ENCODE measurements around the gene CCDC120. TPM values are rescaled to one million over a fixed set of nuclear protein-coding genes. Genes with fewer than 3 reads are reported as not detected.

The CCDC120 gene
- total RNA-seq, 1 experiment from 2014 or later = 23.9 TPM

DNA sequence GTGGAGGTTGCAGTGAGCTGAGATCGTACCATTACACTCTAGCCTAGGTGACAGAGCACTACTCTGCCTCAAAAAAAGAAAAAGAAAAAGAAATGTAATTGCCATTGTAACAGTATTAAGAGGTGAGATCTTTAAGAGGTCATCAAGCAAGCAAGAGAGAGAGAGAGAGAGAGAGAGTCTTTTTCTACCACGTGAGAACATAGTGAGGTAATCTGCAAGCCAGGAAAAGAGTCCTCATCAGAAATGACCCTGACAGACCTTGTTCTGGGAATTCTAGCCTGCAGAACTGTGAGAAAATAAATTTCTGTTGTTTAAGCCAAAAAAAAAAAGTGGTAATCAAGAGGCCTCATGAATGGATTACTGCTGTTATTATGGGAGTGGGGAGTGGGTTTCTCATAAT, 49.8 kb downstream of the CCDC120 start:
- no peaks in the 10 kb centered on the region for H3K9me3 ChIP-seq (ENCODE audit: insufficient read depth, low read depth)
- TF ChIP-seq EZH2 (IDR thresholded peaks at IDR 0.05; ENCODE audit: low read depth) = no peak
- TF ChIP-seq, protein P1, sequence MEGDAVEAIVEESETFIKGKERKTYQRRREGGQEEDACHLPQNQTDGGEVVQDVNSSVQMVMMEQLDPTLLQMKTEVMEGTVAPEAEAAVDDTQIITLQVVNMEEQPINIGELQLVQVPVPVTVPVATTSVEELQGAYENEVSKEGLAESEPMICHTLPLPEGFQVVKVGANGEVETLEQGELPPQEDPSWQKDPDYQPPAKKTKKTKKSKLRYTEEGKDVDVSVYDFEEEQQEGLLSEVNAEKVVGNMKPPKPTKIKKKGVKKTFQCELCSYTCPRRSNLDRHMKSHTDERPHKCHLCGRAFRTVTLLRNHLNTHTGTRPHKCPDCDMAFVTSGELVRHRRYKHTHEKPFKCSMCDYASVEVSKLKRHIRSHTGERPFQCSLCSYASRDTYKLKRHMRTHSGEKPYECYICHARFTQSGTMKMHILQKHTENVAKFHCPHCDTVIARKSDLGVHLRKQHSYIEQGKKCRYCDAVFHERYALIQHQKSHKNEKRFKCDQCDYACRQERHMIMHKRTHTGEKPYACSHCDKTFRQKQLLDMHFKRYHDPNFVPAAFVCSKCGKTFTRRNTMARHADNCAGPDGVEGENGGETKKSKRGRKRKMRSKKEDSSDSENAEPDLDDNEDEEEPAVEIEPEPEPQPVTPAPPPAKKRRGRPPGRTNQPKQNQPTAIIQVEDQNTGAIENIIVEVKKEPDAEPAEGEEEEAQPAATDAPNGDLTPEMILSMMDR (conservative IDR thresholded peaks at IDR 0.05) = no peak
- no peak overlapping the region for H2AFZ ChIP-seq
- intact Hi-C loops (cut with micrococcal nuclease; ENCODE audit: unreplicated experiment) = no loop called here
- POLR2A ChIA-PET (ENCODE audit: unreplicated experiment) = no interaction called here
- H4K20me1 ChIP-seq (ENCODE audit: insufficient read depth) = no peaks in the 10 kb centered on the region
- DNase-seq = no peak
- no peak overlapping the region for H3K4me3 ChIP-seq
- CTCF ChIA-PET = no interaction called here
- H3K36me3 ChIP-seq (ENCODE audit: low read depth) = no peaks in the 10 kb centered on the region
- no TSS peak for BruUV-seq (replicated peaks)
- no peaks in the 10 kb centered on the region for H3F3A ChIP-seq (ENCODE audit: insufficient read depth, low read depth)
- no peaks in the 10 kb centered on the region for H3K4me1 ChIP-seq (replicated peaks; ENCODE audit: insufficient read depth)
- no peak overlapping the region for H3K4me2 ChIP-seq
- H3K79me2 ChIP-seq (ENCODE audit: low read depth) = no peaks in the 10 kb centered on the region
- no peaks in the 10 kb centered on the region for H3K27me3 ChIP-seq (ENCODE audit: insufficient read depth, low read depth)
- no peaks in the 10 kb centered on the region for H3K9me2 ChIP-seq (ENCODE audit: insufficient read depth)
- no peak overlapping the region for H3K27ac ChIP-seq

DNA sequence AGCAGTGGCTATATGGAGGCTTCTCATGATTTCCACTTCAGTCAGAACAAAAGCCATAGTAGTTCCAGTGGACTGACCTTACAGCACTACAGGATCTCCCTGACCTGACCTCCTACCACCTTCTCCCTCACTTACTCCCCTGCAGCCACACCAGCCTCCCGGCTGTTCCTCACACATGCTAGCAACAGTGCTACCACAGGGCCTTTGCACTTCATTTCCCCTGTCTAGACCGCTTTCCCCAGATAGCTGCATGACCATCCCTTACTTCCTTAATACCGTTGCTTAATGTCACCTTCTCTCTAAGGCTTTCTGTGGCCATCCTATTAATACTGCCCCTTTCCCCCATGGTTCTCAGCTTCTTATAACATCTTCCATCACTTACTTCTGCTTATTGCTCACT, 51.6 kb downstream of the CCDC120 start:
- intact Hi-C loops (cut with micrococcal nuclease; ENCODE audit: unreplicated experiment) = no loop called here
- no TSS peak for BruUV-seq (replicated peaks)
- ChIA-PET POLR2A (ENCODE audit: unreplicated experiment) (interaction anchor here (0.6 kb wide), 2 partner anchors 27 to 81 kb away, joined by 7 to 8 read pairs; no protein-coding TSS in a partner anchor), CTCF (no interaction called here)
- H3F3A ChIP-seq (ENCODE audit: insufficient read depth, low read depth) = no peaks in the 10 kb centered on the region
- H2AFZ ChIP-seq = no peak overlapping the region
- no peaks in the 10 kb centered on the region for H3K36me3 ChIP-seq (ENCODE audit: low read depth)
- H3K4me2 ChIP-seq = no peak overlapping the region
- H3K9me2 ChIP-seq (ENCODE audit: insufficient read depth) = no peaks in the 10 kb centered on the region
- no peak overlapping the region for H3K4me3 ChIP-seq
- H3K9me3 ChIP-seq (ENCODE audit: insufficient read depth, low read depth) = no peaks in the 10 kb centered on the region
- TF ChIP-seq EZH2 (IDR thresholded peaks at IDR 0.05; ENCODE audit: low read depth) = no peak
- TF ChIP-seq, protein P1 (conservative IDR thresholded peaks at IDR 0.05) = no peak
- no peaks in the 10 kb centered on the region for H4K20me1 ChIP-seq (ENCODE audit: insufficient read depth)
- H3K27me3 ChIP-seq (ENCODE audit: insufficient read depth, low read depth) = no peaks in the 10 kb centered on the region
- H3K79me2 ChIP-seq (ENCODE audit: low read depth) = no peaks in the 10 kb centered on the region
- DNase-seq = no peak
- H3K27ac ChIP-seq = no peak overlapping the region
- no peaks in the 10 kb centered on the region for H3K4me1 ChIP-seq (replicated peaks; ENCODE audit: insufficient read depth)

DNA sequence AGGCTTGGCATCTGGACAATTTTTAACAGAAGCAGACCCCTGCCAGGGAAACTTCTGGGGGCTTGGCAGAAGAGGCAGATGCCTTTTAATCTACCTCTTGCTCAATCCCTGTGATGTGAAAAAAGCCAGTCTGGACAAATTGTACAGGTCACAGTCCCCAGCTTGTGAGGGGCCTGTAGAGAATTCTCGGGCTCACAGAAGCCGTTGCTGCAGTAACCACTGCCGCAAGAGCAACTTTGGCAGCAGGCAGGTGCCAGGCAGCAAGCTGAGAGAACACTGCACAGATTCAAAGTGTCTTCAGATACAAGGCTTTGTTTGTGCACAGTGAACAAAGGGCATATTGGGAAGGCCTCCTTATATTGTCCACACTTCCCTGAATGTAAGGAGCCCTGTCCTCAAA, 53.0 kb downstream of the CCDC120 start:
- TF ChIP-seq EZH2 (IDR thresholded peaks at IDR 0.05; ENCODE audit: low read depth) = no peak
- TF ChIP-seq, protein P1 (conservative IDR thresholded peaks at IDR 0.05) = no peak
- Histone ChIP-seq H3K27me3 (ENCODE audit: insufficient read depth, low read depth) (no peaks in the 10 kb centered on the region), H3K4me3 (no peak overlapping the region), H3K9me3 (ENCODE audit: insufficient read depth, low read depth) (no peaks in the 10 kb centered on the region), H2AFZ (no peak overlapping the region), H3K79me2 (ENCODE audit: low read depth) (no peaks in the 10 kb centered on the region), H3K4me1 (replicated peaks; ENCODE audit: insufficient read depth) (no peaks in the 10 kb centered on the region), H4K20me1 (ENCODE audit: insufficient read depth) (no peaks in the 10 kb centered on the region), H3K4me2 (no peak overlapping the region), H3K36me3 (ENCODE audit: low read depth) (no peaks in the 10 kb centered on the region), H3K9me2 (ENCODE audit: insufficient read depth) (no peaks in the 10 kb centered on the region), H3K27ac (no peak overlapping the region), H3F3A (ENCODE audit: insufficient read depth, low read depth) (no peaks in the 10 kb centered on the region)
- intact Hi-C loops (cut with micrococcal nuclease; ENCODE audit: unreplicated experiment) = no loop called here
- ChIA-PET CTCF (interaction anchor here (0.7 kb wide), 1 partner anchor 22 kb away, joined by 3 read pairs; no protein-coding TSS in a partner anchor), POLR2A (ENCODE audit: unreplicated experiment) (no interaction called here)
- no TSS peak for BruUV-seq (replicated peaks)
- no peak for DNase-seq
